GM12873 (cell line): ENCODE measurements around the gene OBSL1.

Source experiments
- CTCF ChIP-seq: IDR thresholded peaks from 2 replicates; pipeline ENCODE4 v1.5.1; 2012; ENCODE audit warnings: low read depth, mild to moderate bottlenecking, moderate library complexity, low read length, control low read depth; ENCODE audit not compliant: insufficient read depth; ENCODE audit errors: missing control alignments

Gene OBSL1

GRCh38 chr2:219523031-219523671, 48.2 kb downstream of the OBSL1 start:
- no peak for TF ChIP-seq CTCF

GRCh38 chr2:219522111-219523030, 49.0 kb downstream of the OBSL1 start:
- no peak for TF ChIP-seq CTCF

- TF ChIP-seq CTCF: peak; percentile 30
These were observed 50.1 kb downstream of the OBSL1 start for GRCh38 chr2:219521066-219521880.

DNA sequence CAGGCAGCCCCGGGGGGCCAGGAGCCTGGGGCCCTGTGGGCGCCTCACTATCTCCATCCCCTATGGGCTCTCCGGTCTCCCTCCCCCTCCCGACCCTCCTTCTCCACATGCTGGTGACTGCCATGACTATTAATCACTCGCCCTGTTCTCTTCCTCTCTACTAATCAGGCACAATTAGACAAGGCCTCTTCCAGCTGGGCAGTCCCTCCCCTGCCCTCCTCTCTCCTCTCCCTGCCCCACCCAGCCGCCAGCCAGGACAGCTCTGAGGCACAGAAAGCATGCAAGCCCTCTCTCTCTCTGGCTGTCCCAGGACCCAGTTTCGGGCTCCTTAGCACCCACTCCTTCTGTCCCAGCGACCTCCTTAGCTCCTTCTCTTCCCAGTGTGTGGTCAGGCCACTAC, 51.3 kb downstream of the OBSL1 start:
- no peak for TF ChIP-seq CTCF

DNA sequence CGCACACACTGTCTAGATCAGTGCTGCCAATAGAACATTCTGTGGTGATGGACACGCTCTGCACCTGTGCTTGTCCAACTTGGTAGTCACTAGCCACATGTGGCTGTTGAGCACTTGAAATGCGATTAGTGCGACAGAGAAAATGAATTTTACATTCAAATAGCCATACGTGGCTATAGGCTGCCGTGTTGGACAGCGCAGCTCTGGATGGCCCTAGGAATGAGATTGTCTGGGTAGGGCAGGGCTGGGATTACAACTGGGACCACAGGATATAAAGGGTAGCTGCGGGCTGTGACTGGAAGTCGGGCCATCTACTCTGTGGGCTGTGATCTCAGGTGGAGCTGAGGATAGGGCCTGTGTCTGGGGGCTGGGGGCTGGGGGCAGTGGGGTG, 51.8 kb downstream of the OBSL1 start:
- TF ChIP-seq CTCF: no peak

DNA sequence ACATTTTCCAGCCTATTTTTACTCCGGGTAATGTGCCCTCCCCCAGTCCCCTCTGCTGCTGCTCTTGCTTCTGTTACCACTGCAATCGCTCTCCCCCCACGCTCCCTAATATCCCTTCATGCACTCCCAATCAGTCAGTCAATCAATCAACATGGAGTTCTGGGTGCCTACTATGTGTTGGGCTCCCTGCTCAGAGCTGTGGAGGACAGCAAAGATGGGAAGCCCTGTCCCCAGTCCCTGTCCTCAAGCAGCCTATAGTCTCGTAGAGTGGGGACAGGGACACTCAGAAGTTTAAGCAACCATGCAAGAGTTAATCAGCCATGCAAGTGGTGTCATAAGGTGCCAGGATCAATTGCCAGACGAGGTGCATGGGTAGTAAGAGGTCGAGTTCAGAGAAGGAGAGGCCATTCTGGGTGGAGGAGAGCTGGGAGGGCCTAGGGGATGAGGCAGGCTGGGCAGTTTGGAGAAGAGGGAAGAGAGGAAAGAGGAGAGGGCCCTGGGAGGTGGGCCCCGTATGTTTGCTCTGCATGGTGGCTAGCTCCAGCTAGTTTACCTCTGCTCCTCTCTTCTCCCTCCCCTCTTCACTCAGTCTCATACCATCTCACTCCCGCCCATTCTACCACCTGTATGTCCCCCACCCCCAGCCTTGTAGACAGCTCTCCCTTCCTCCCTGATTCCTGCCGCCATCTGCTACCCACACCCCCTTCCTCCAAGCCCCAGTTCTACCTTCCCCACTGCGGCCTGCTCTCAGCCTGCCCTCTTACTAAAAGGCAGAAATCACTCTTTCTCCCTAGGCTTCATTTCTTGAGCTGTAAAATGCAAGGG, 53.2 kb downstream of the OBSL1 start:
- TF ChIP-seq CTCF: no peak
